CD4-positive, alpha-beta T cell treated with Interleukin-12 subunit alpha and Interleukin-12 subunit beta, for 1 hour (primary cell): ENCODE data around the gene ACAP1.

Source experiments
- DNase-seq: peaks from one replicate; pipeline ENCODE4 v3.0.0-alpha.2; 2020

The ACAP1 gene

DNA sequence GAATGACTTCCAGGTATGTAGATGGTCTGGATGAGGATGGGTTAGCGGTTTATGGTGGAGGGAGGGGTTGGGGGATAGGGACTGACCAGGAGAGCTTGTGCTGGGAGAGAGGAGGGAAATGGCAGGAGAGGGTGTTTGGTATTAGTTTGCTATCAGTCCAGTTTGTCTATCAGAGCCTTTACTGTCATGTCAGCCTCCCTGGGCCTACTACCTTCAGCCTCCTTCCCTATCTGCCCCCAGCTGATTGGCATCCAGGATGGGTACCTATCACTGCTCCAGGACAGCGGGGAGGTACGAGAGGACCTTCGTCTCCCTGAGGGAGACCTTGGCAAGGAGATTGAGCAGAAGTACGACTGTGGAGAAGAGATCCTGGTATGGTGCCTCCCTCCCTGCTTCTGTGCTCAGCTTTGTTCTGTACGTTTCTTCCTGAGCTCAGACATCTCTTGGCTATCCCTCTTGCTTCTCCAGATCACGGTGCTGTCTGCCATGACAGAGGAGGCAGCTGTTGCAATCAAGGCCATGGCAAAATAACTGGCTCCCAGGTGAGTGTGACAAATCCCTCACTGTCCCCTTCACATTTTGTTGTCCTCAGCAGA, 25.1 kb upstream of the ACAP1 start:
- no peak for DNase-seq

DNA sequence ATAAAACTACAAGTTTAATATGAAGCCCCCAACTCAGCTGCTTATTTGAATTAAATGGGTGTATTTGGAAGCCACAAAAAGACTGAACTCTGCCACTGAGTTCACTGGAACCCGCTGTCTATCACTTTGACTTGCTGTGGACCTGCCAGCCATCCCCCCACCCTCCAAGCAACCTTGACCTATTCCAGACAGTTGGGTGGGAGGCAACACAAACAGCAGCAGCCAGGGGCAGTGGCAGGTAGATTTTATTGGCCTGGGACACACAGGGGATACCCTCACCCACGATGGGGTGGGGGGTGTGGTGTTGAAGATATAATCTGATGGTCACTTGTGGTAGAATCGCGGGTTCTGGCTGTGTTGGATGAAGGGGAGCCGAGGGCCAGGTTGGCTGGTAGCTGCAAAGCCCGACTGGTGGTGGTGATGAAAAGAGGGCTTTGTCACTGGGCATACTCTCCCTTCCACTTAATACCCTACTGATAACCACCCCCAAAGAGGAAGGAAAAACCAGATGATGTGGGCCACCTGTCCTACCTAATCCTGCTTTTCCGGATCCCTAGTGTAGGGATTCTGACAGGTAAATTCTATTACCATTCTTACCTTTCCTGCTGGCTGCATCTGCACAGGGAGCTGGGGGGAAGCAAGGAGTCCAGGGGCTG, 23.8 kb upstream of the ACAP1 start:
- no peak for DNase-seq

DNA sequence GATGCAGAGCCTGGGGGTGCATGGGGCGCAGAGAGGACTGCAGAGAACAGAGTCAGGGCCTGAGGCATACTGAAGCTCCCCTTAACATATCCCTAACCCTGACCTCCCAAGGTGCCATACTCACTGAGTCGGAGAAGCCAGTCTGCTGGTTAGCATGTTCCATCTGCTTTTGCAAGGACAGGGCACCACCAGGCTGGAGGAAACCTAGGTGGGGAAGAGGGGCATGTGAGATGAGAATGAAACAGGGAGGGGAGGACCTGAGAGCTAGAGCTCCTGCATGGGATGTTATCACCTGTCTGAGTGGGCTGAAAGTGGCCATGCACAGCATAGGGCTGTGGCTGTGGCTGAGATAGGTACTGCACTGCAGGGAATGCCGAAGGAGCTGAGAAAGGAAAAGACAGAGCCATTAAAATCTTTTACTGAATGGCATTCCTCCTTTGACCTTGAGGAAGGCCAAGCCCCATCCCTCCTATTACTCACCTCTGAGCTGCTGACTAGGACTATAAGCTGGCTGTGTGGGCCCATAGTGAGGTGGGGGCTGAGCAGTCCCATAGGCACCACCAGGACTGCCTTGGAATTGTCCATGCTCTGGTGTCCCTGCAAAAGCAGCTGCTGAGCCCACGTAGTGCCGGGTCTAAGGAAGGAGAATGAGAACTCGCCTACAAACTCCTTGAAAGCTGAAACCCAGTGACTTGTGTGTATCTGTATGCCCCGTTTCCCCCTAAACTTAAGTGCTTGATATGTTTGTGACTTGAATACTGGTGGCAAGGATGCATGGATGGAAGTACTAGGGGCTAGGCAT, 23.0 kb upstream of the ACAP1 start:
- no peak for DNase-seq

DNA sequence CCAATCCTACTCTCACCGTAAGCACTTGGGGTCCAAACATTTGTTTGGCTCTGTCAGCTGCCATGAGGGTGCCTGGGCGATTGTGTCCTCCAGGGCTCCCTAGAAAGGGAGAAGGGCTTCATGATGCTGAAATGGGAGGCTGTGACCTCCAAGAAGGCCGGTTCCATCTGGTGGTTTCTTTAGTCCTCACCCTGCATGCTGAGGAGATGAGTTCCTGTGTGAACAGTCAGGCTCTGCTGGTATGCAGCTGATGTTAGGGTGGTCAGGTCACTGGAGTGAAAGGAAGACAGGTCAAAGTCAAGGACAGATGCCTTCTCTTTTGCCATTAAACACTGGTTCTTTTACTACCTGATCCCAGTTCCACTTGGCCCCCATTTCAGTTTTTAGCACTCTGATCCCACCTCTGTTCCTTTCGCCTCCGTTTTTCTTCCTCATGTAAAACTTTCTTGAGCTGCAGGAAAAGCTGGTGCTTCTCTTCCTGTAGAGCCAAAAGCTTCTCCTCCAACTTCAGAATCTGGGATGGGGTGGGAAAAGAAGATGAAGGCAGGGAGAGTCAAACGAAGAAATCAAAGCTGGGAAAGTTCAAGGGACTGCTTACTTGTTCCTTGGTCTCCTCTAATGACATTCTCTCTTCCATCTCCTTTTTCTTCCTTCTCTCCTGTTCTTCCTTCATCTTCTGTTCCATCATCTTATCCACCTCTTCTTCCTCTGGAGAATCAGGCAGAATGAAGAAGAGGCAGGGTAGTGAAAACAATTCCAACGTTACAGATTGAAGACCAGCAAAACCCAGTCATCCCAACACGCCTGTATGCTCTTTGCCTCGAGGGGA, 22.2 kb upstream of the ACAP1 start:
- DNase-seq: no peak

DNA sequence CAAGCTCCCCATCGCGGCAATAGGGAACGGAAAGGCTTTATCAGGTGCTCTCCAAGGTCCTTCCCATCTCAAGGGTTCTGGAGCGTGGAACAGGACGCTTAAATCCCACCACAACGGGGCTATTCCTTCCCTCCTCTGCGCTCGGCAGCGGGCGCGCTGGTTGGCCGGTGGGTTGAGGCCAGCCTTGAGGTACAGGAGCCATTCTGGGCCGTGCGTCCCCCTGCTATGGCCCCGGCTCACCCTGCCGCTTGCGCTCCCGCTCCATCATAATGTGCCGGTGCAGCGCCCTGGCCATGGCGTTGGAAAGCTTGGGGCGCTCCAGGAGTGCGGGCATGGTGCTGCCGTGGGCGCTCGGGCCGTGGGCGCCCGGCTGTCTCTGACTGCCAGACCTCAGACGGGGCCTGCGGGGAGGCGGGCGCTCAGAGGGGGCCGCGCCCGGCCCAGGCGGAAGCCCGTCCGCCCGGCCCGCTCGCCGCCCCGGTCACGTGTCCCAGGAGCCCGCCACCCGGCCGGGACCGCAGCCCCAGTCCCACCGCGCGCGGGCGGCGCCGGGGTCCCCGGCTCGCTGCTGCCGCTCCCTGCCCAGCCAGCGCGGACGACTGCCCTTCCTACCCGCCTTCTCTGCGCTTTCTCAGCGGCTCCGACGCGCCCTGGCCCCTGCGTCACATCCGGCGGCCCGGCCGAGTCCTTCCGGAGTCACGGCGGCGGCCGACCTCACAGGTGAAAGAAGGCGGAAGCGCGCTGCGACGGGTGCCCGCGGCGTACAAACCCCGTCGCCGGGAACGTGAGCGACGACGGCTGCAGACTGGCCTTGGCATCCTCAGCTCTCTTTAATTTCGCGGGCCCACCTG, 21.4 kb upstream of the ACAP1 start, which contains the start of gene GPS2:
Gene GPS2 (minus strand): TSS at position 642 of the 851 bp plus-strand sequence. CDS start 308 bp downstream, at position 334.
- DNase-seq: peak; percentile 94

DNA sequence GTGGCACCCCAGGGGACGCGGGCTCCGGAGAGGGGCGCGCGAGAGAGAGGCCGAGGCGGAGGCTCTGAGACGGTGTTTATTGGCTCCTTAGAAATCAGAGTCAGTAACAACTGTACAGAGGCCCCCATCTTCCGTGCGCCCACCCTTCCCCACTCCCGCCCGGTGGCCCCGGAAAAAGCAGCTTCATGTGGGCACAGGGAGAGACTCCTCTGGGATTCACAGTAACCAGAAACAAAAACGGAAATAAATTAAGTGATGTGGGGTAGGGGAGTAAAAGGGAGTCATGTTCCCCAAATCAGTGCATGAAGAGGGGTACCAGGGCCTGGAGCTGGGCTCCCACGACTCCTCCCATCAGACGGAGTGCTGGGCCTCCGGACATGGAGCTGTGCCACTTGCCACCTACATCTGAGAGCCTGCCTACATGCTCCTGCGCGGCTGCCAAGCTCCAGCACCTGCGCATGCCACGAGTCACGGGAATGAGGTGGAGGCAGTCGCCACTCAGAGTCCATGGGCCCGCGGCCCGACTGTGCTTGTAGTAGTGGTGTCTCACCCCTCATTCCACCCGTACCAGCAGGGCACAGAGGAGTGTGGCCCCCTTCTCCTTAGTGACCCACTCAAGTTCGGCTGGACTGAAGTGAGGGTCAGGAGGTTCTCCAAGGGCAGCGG, 20.6 kb upstream of the ACAP1 start:
- no peak for DNase-seq

DNA sequence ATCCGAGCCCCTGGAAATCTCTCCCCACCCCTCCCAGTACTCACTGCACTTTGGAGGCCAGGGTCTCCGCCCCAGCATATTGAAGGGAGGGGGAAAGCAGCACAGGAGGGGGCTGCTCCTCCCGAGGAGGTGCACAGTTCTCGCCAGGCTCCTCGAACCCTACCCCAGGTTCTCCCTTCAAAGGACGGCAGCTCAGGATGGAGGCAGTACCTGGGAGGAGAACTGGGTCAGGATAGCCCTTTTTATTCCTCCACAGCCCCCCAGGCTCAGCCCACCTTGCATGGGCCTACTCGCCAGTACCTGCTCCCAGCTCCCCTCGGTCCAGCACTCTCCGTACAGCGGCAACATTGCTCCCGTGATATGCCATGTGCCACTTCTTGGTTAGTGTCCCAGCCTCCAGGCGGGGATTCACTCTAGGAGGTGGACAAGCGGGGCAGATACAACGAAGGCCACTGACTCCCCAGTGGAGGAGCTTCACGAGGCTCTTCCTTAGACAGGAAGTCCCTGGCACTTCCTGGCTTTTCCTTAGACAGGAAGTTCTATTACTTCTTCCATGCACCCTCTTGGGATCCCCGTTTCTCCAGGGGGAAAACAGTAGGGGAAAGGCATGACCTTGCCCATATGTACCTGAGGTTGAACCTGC, 19.0 kb upstream of the ACAP1 start:
- no peak for DNase-seq

DNA sequence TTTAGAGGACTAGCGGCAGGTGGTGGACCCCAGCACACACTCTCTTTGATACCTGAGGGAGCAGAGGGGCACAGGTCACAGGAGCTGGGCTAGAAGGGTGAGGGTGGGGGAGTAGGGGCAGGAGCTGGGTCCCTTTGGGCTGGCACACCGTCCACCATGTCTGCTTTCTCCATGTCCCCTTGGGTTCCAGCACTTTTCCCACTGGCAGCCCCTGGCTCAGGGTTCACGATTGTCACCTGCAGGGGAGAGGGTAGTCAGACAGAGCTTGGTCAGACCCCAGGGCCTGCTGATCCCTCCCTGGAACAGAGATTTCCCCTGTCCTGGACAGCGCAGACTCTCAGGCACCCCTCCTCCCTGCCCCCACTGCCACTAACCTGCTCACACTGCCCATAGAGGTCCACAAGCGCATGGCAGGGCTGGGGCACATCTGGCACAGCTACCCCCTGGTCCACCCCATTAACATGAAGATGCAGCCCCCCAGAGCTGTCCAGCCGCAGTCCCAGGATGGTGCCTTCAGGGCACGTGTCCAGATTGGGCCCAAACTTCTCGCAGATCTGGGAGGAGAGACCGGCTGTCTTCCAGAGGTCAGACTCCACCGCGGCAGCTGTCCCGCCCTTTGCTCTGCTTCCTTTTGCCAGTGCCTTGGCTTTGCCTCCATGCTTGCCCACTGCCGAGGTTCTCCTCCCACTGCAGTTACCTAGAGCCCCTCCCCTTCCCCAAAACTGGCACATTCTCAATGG, 18.0 kb upstream of the ACAP1 start:
- DNase-seq: no peak

DNA sequence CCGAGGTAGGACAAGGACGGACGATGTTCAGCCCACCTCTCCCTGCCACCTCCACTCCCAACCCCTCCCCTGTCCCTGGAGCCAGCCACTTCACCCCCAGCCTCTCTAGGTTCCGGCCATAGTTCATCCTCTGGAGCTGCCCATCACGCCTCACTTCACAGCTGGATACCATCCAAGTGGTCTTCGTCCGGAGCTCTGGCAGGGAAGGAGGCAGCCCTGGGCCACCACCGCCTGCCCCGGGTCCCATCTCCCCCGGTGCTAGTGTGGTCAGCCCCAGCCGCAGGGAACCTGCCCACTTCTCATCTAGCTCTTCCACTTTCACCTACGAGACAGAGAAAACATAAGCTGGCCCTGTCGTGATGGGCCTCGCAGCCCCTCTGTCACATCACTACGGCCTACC, 14.9 kb upstream of the ACAP1 start:
- DNase-seq: no peak

DNA sequence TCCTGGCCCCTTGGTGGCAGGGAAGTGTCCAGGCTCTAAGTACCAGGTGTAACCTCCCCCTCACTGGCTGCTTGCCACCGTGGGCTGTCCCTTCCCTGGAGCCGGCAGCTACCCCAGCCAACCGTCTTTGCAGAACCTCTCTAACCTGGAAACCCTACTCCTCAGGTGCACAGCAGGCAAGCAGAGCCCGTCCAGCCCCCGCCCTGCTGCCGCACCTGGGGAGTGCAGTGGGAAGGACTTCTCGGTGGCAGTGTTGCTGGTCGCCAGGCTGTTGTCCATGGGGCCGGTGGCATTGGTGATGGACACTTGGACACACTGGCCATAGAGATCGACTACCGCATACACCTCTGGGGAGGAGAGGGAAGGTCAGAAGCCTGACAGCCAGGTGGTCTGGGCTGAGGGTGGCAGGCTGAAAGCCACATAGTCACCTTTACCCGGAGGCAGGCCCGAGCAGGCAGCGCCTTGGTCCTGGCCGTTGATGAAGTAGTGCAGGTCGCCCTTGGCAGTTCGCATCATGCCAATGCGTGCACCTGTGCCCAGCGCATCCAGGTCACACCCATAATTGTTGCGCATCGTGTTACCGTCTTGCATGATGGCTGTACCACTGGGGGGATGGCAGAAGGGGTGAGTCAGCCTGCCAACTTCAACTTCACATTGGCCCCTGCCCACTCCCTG, 13.7 kb upstream of the ACAP1 start:
- no peak for DNase-seq

DNA sequence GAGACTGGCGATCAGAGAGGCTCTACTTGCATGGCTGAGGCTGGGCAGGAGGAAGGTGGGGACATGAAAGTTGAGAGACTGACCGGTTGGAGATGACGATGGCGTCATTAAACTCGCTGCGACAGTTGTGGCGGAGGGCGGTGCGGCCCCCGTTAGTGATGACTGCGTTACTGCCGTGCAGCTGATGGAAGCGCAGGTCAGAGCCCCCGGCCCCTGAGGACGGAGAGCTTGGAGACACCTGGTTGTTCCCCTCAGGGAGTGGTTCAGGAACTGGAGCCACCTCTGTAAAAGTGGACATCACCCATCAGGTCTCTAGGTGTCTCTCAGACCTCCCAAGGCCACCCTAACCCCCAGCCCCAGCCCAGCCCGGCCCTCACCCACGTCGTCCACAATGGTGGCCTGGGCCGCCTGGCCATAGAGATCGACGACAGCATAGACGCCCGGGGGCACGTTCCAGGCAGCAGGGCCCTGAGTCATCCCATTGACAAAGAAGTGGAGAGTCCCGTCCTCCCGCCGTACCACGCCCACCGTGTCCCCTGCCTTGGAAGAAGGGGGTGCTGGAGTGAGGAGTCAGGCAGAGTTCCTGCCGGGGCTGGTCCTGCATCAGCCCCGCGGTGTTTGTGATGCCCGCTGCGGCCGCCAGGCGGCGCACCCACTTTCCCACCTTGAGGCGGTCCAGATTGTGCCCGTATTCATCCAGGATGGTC, 12.4 kb upstream of the ACAP1 start:
- DNase-seq: peak; percentile 73

DNA sequence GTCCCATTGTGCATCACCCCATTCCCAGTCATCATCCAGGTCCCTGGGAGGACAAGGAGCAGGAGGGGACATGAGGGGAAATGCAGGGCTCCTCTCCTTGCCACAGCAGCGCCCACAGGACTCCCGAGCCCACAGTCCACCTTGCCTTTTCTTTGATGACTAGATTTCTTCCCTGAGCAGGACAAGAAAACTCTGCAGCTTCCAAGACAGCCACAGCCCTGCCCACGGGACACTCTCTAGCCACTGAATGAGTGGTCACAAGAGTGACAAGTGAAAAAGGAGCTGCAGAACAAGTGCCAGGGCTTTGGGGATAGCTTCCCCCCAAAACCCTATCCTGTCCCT, 11.9 kb upstream of the ACAP1 start:
- no peak for DNase-seq

DNA sequence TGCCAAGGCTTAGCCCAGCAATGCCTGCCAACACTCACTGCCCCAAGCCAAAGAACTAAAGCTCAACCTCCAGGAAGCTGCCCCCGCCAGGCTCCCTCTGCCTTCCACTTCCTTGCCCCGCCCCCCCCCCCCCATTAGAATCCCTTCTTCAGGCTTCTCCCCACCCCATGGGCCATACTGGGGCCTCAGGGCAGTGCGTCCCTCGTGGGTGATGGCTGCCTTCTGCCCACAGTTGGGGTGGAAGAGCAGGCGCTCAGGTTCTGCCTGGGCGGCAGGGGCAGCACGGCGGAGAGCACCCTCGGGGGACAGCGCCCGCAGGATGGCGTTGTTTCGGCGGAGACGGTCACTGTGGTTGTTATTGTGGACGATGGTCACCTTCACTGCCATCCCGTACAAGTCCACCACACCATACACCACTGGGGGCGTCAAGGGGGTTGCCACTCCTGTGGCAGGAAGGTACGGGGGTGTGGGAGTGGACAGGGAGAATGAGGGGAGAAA, 11.2 kb upstream of the ACAP1 start:
- DNase-seq: no peak

DNA sequence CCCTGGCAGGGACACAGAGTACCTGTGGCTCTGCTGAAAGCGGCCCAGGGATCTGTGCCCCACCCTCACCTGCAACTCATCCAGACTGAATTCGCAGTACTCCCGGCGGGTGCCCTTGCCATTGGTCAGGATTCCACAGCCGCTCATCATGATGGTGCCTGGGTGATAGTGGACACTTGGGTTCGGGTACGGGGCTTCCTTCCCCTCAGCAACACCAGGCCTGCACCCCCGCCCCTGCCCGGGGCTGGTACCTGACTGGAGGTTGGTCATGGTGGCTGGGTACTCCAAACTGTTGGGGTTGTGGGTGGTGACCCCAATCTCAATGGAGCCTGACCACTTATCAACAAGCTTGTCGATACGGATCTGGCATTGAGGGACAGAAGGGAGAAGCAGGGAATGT, 10.1 kb upstream of the ACAP1 start:
- no peak for DNase-seq

DNA sequence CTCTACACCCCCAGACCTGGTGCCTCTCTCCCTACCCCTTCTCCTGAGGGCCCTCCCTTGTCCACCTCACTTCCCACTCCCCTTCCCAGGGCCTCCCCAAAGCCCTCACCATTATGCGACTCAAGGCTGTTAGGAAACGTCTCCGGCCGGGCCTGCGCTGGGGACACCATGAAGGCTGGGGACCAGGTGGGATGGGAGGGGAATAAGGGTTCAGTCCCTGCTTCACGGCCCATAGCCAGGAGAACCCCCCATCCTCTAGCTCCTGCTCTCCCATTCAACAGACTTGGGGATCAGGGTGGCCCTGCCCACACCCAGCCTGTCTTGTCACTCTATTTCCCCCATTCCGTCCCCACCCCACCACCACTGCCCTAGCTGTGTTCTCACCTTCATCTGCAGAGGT, 9.3 kb upstream of the ACAP1 start:
- DNase-seq: no peak

DNA sequence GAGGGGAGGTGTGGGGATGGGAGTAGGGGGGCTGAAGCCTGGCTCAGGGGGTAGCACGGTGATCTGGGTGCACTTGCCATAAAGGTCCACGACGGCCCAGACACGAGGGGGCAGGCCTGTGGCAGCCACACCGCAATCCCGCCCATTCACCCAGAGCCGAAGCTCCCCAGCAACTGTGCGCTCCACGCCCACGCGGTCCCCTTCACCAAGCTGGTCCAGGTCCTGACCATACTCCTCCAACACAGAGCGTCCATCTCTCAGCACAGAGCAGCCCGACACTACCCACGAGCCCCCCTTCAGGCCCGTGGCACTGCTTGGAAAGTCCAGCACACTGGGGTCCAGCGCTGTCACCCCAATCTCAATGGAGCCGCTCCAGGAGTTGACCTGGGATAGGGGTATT, 8.8 kb upstream of the ACAP1 start:
- no peak for DNase-seq

DNA sequence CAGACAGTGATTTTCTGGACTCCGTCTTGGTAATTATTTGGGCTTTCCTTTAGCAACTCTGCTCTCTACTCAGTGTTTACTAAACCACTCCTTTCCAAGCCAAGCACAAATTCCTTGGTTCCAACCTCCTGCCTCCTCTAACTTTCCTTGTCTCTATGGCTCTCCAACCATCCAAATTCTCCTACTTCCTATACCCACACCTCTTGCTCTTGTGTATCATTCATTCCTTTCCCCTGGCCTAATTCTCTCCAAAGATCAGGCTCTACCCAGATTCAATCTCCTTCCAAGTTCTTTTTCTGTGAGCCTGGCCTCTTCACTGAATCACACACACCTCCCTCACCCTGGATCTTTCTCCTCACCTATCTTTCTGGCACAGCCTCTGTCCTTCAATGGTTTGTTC, 8.3 kb upstream of the ACAP1 start:
- DNase-seq: no peak

DNA sequence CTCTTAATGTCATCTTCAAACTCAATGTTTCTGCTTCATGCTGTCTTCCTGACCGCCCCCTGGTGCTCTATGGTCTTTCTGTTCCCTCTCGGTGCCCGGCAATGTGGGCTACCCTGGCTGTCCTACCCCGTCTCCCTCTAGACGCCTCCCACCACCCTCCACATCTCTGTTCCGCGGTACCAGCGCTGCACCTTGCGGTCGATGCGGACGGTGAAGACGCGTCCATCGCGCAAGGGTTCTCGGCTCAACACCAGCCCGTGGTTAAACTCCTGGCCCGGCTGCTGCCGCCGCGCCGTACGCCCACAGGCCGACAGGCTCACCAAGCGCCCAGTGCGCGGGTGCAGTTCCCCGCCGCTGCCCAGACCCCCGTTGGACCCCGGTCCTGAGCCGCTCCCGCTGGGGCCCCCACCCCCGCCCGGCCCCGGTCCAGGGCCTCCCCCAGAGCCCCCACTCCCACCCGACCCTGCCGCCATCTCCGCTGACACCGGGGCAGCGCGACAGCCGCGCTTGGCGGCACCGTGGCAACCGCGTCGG, 7.4 kb upstream of the ACAP1 start, which contains the start of gene NEURL4:
Gene NEURL4 (minus strand): TSS at position 496 of the 534 bp plus-strand sequence. CDS start 23 bp downstream, at position 473.
- DNase-seq: peak; percentile 50
